Neural progenitor cell (in vitro differentiated cells): ENCODE data around the gene FHL1.

ENCODE experiments used
- CTCF ChIP-seq: fragments of 200-600 bp; sonication (generic); IDR thresholded peaks from 2 replicates; pipeline ENCODE4 v1.5.1; 2017; ENCODE audit warnings: antibody characterized with exemption, mild to moderate bottlenecking
- EZH2 ChIP-seq: fragments of 200-600 bp; sonication (generic); IDR thresholded peaks from 2 replicates; pipeline ENCODE4 v1.6.1; 2017; ENCODE audit warnings: antibody characterized with exemption, mild to moderate bottlenecking, moderate library complexity

- TF ChIP-seq CTCF (no peak), EZH2 (no peak)
These were observed 11.4 kb downstream of the FHL1 start for GRCh38 chrX:136158685-136159084.
